GM18868 (cell line): ENCODE data around the gene HTR7.

Experiments used
- ATAC-seq: cut with Tn5 transposase; IDR thresholded peaks from one replicate; pipeline ENCODE4 v1.9.1; 2021; ENCODE audit warnings: mild to moderate bottlenecking, moderate library complexity; ENCODE audit not compliant: unreplicated experiment

The HTR7 gene

DNA sequence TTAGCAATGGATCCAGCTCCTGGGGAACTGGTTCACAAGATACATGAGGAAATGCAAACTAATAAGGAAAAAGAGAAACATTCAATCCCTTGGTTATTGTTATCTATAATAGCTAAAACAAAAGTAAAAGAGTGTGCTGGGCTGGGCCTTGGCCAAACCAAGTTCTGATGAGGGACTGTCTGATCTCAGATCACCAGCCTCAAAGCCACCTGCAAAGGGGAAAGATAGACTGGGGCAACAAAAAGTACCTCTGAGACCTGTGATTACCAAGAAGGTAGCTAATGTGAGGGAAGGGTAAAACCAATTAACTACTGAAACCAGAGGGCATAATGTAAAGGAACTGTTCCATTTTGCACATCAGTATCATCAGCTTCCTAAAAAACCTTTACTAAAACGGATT, 51.2 kb downstream of the HTR7 start:
- ATAC-seq, result no peak

DNA sequence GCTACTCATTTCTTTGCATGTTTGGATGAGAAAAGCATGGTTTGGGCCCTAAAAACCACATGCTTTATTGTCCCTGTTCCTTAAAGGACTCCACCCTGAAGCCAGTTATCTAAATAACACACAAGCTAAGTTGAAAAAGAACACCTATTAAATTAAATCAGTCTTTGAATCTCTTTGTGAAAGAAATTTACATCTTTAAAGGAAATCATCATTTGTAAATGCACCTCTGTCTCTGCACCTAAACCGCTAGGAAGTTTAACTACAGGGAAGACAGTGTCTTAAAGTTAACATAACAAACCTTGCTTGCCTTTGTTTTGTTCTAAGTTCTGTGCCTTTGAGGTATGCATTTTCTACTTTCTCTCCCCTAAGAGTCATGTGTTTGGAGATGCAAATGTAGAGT, 52.6 kb downstream of the HTR7 start:
- ATAC-seq, result no peak

DNA sequence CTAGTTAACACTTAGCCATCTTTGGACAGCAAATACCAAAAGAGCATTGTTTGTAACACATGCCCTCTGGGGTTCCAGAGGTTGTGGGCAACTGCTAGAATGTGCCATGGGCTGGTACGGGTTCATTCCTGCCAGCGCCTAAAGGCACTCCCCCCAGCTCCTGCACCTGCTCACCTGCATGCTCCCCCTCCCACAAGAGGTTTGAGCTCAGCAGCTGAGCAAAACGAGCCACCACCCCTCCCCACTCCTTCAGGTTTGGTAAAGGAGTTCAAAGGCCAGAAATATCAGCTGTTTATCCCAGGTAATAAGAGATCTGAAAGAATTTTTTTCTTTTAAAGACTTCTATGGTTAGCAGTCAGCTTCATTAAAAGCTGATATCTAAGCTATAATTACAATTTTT, 53.5 kb downstream of the HTR7 start:
- ATAC-seq, result no peak

DNA sequence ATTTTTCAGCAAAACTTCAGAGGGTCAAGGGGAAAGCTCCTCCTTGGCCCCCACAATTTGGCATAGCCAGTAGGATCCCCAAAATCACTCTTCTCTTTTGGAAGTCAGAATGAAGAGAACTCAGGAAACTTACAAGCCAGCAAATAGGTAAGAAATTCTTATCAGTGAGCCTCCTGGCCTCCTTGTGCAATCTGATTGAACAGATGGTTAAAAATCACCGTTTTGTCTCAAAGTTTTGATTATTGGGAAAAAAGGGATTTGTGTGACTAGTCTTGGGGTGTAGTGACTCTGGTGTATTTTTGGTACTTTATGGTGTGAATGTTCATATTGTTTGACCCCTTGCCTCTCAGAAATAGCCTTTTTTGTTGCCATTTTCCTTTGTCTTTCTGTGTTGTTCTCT, 56.2 kb downstream of the HTR7 start:
- ATAC-seq, result no peak

DNA sequence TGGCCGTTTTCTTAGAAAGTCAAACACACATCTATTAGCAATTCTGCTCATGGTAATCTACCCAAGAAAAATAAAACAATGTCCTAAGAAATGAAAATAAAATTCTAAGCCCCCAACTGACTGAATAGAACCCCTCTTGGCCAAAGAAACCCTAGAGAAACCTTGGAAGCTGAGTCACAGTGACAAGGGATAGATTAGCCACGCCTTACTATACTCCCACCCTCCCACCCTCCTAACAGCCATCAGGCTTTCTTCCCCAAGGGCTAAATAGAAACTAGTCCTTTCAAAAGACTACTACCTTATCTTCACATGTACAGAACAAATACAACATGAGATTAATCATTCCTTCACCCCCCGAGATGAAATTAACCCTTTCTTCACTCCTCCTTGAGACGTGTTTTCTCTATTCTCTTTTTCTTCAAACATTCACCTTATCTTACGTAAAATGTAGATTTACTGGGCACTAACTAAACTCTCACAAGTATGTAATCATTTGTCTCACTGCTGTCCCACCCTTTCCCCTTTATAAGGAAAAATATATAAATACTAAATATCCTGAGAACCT, 57.5 kb downstream of the HTR7 start:
- ATAC-seq, result no peak

DNA sequence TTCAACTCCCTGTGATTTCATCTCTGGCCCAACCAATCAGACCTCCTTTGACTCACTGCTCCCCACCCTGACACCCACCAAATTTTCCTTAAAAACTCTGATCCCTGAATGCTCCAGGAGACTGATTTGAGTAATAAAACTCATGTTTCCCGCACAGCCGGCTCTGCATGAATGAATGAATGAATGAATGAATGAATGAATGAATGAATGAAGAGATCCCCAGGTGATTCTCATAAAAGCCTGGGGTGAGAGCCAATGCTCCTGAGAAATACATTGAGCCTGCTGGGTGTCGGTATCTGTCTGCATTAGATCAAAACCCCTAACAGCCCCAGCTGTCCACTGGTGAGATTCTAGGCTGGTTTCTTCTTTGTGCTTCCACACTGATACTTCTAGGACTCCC, 58.7 kb downstream of the HTR7 start:
- ATAC-seq, result no peak

DNA sequence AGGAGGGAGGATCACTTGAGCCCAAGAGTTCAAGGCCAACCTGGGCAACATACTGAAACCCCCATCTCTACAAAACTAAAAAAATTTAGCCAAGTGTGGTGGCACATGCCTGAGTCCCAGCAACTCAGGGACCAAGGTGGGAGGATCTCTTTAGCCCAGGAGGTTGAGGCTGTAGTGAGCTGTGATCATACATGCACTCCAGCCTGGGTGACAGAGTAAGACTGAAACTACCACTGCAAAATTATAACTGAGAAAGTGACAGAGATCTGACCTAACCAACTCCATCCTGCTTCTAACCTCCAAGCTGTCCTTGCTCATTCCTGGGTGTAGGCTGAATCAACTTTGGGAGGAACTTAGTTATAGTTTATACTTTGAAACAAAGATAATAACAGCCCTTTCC, 59.4 kb downstream of the HTR7 start:
- ATAC-seq, result no peak

DNA sequence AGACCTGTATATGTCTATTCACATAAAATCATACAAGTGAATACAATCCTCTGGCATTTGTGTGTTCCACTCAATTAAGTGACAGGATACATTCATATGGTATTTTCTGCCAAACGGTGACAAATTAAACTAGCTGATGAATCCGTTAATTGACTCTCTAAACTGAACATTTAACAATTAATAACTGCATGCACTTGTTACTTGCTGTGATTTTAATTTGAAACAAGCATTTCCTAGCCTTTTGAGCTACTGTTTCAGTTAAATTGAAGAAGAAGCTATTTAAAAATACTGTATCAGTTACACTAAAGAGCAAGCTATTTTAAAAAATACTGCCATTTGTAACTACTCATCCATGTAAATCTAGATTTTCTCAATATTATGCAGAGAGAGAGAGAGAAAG, 67.4 kb downstream of the HTR7 start:
- ATAC-seq, result no peak

DNA sequence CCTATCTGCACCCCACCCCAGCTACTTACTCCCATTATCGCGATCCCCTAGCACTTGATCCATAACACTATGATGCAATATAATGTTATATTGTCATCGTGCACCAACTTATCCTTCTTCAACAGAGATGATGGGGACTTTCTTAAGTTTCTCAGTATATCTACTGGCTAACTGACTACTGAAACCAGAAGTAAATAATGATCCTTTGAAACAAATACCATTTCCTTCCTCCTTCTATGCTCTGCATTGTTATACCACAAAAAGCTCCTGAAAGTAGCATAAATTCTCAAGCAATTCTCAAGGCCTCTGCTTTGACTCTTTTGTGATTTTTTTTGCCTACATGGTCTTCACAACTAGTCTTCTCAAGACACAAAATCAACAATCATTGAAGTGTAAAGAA, 68.9 kb downstream of the HTR7 start:
- peak; percentile 85 for ATAC-seq

DNA sequence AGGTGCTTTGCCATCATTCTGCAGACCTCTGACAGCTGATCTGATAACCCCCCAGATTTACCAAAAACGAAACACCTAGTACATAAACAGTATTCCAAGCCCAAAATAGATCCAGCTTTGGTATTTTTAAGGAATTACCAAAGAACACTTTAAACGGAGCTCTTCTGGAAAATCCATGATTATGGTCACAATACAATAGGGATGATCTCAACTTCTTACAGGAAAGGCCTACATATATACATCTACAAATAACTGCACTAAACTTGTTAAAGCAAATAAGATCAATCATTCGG, 69.7 kb downstream of the HTR7 start:
- ATAC-seq, result no peak

DNA sequence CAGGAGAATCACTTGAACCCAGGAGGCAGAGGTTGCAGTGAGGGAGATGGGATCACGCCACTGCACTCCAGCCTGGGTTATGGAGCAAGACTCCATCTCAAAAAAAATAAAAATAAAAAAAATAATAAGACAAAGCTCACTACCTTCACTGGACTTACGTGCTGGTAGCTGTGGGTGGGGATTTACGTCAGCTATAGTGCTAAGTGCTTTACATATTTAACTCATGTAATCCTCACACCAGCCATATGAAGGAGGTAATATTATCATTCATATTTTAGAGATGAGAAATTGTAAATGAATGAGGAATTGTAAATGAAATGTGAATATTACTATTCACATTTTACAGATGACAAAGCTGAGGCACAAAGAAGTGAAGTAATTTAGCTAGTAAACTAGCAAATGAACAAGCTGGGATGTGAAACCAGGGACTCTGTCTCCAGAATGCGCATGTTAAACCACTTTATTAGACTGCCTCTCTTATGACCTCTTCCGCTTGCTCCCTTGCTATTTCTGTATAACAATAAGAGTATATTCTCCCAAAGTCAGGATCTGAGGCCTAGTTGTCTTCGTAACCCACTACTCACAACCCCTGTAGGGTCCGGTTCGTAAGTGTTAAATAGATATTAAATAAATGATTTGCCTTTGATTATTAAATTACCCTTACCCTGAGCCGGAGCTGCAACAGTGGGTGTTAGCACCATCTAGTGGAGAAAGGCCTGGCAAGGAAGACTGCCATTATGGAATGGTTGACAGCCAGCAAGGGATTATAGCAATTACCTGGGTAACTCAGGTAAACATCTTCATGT, 70.2 kb downstream of the HTR7 start:
- ATAC-seq, result no peak

DNA sequence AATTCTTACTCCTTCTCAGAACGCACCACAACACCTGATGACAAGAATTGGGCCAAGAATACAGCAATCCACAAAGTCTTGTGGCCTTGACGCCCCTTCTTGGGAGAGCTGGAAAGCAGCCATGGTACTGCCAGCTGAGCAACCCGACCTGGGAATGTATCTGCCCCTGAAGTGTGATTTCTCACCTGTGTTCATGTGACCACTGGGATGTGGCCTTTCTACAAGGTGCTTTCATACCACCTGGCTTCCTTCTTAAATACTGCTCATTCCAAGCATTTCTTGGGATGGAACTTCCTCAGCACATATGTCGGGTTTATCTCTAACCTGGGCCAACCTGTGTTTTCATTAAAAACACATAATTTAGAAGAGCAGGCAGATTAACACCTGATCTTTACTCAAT, 72.1 kb downstream of the HTR7 start:
- ATAC-seq, result no peak

DNA sequence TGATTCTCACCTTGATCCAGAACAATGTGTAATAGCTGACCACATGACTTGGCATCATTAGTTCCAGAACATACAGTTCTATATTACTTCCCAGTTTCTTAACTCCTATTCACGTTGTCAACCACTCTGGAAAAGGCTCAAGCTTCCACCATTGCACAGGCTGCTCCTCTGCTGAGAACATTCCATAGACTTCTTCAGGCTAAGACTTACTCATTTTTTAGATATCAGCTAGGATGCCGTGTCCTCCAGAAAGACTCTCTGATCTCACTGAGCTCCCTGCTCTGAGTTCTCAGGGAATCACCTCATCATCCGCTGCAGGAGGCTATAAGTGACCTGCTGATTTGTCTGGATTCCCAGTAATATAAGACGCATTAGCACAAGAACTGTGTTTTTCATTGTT, 73.1 kb downstream of the HTR7 start:
- ATAC-seq, result no peak

DNA sequence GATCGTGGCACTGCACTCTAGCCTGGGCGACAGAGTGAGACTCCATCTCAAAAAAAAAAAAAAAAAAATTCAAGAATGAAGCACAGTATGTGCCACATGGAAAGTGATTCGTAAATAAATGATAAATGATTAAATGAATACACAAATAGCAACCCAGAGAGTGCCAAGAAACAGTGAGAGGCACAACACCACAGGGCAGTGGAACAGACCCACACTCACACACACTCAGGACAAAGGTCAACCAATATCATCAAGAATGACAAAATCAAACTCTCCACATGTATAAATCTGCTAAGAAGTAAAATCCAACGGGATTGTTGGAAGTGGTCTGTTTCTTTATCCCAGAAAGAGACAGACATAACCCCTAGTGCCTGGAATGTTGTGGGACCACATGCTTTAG, 77.4 kb downstream of the HTR7 start:
- no peak for ATAC-seq

DNA sequence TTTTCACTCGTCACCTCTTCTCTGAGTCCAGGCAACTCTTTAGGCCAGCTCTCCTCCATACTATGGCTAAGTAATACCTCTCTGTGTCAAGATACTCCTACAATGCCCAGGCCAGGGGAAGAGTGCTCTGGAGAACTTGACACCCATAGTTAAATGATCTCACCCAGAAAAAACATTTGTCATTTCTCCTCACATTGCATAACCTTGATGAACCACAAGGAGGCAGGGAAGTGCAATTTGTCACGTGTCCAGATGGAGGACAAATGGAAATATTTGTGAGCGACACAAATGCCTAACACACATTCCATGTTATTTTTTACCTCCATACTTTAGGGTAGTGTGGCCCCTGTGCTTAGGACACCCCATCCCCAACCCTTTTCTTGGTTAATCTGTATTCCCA, 78.3 kb downstream of the HTR7 start:
- no peak for ATAC-seq

DNA sequence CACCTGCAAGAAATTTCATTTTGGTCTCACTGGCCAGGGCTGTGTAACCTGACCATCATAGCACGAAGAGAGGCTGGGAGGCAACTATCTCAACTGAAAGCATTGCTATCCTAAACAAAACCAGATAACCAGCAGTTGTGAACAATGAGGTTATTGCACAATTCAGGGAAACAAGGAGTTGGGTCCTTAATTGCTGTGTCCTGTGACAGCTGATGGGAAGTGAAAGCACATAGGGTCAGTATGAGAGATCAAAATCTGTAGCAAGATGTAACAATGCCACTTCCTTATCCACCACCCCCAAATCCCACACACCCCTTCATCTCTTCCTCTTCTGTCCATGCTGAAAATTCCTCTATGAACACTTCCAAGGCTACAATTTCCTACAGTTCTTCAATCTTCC, 80.2 kb downstream of the HTR7 start:
- ATAC-seq, result no peak

DNA sequence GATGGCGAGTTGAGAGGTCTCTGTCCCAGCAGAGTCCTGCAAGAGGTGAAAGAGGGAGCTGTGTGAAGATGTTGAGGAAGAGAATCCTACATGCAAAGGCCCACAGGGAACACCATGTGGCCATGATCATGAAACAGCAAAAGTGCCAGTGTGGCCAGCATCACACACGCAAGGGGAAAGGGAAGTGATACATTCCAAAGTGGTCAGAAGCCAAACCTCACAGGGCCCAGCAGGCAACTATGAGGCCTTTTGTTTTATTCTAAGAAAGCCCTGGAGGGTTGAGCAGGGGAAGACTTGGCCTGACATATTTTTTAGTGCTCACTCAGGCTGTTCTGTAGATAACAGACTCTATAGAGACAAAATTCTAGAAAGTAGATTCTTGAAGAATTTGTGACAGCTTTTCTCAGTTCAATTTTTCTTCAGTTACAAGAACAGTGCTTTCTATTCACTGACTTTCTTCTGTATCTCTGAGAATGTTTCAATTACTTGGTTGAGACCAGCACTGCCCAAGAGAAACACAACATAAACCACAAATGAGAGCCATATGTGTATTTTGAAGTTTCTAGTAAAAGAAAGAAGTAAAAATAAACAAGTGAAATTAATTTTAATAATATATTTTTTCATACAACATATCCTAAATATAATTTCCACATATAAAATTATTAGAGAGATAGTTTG, 82.3 kb downstream of the HTR7 start:
- ATAC-seq, result peak; percentile 64

DNA sequence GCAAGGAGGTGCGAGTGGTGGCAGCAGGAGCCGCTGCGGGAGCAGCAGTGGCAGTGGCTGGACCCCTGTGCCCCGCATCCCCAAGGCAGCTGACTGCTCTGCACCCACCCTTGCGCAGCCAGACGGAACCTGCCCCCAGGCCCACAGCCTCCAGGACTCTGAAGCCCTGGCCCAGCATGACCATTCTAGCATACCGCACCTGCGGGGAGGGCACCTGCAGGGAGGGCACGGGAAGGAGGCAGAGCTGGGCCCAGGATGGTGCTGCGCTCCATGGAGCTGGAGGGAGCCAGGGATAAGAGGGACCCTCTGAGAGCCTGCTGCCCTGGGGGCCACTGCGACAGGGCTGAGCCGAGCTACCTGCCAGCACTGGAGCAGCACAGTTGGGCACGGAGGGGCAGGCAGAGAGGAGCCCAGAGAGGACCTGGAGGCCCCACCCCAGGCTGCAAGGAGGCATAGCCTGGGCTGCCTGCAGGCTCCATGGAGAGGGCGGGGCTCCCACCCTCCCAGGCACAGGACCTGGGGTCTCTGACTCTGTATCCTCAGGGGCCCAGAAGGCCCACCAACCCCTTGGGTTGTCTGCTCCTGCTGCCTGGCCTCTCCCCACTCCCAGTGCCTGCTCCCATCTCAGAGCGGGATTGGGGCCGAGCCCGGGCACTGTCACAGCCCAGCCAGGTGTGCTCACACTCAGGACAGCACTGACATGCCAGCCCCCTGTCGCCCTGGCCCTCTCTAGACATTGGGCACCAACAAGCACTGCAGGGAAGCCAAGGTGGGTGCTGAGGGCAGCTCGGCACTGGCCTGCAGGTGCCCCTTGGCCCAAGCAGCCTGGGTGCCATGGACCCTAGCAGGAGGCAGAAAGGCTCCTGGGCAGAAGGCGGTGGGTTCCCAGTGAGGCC, 87.6 kb downstream of the HTR7 start:
- no peak for ATAC-seq

DNA sequence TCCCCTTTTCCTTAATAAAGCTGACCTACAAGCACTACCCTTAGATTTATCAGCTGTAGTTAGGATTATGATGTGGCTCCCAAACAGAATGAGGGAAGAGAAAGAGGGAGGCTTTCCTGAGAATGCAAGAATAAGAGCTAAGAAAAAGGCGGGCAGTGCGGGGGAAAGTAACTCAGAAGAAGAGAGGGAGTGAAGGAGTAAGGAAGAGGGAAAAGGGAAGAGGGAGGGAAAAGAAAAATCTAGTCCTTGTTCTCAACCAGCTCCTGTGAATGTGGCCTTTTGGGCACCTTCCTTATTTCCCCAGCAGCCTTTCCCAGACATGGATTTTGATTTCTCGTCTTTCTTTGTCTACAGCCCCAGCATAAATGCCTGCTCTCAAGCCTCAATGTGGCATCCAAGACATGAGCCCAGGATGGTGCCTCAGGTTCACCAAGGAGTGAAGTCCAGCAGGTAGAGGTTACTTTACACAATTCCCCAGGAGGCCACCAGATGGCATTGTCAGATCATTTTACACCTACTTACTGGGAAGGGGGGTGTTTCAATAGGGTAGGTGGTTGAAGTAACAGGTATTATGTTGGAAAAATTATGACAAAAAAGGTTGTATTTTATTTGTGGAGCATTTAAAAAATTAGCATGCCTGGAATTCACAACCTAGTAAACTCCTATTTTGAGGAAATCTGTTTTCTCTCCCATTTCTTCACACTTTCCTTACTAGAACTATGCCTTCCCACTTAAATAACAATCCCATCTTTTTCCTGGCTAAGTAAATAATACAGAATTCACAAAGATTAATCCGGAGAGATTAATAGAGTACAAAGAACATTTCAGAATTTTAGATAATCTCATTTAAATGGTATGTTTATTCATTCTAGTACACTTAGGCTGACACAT, 106.5 kb downstream of the HTR7 start:
- peak; percentile 83 for ATAC-seq

DNA sequence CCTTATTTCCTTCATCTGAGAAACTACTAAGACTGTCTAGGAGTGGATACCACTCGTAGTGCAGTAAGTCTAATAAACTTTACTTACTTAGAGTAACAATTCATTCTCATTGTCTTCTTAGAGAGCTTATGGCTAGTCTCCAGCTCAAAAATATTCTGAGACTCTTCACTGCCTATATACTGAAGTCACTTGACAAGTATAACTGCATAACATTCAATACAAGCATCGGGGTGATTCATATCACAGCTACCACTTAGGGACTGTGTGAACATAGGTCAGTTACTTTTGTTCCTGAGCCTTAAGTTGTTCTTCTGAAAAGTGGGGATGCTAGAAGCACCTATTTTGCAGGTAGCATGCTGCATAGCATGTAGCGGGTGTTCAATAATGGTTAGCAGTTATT, 111.0 kb downstream of the HTR7 start:
- ATAC-seq, result no peak

DNA sequence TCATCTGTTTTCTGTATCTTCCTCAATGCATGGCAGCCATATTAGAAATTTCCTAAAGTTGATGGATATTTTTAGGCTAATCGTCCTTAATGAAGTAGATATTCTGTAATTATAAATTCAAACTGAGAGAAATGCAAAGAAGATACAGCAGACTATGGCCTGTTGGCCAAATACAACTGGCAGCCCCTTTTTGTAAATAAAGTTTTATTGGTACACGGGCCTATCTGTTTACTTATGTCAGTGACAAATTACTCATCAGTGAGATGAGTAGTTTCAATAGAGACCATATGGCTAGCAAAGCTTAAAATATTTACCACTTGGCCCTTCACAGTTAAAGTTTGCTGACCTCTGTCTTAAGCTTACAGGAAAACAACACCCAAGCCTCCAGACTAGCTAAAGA, 112.3 kb downstream of the HTR7 start:
- ATAC-seq, result no peak
